DMS153 treated with DMSO at 0.1 percent for 48 hours (cell line): ENCODE measurements around the gene TADA2A.
A peak's percentile ranks its signal among the peaks of the same experiment; 100 is the strongest.

Experiments used
- DNase-seq: peaks from one replicate; lab custom pipeline; 2025; ENCODE audit not compliant: unreplicated experiment; lab: John Stamatoyannopoulos, UW

TADA2A gene, protein sequence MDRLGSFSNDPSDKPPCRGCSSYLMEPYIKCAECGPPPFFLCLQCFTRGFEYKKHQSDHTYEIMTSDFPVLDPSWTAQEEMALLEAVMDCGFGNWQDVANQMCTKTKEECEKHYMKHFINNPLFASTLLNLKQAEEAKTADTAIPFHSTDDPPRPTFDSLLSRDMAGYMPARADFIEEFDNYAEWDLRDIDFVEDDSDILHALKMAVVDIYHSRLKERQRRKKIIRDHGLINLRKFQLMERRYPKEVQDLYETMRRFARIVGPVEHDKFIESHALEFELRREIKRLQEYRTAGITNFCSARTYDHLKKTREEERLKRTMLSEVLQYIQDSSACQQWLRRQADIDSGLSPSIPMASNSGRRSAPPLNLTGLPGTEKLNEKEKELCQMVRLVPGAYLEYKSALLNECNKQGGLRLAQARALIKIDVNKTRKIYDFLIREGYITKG

DNA sequence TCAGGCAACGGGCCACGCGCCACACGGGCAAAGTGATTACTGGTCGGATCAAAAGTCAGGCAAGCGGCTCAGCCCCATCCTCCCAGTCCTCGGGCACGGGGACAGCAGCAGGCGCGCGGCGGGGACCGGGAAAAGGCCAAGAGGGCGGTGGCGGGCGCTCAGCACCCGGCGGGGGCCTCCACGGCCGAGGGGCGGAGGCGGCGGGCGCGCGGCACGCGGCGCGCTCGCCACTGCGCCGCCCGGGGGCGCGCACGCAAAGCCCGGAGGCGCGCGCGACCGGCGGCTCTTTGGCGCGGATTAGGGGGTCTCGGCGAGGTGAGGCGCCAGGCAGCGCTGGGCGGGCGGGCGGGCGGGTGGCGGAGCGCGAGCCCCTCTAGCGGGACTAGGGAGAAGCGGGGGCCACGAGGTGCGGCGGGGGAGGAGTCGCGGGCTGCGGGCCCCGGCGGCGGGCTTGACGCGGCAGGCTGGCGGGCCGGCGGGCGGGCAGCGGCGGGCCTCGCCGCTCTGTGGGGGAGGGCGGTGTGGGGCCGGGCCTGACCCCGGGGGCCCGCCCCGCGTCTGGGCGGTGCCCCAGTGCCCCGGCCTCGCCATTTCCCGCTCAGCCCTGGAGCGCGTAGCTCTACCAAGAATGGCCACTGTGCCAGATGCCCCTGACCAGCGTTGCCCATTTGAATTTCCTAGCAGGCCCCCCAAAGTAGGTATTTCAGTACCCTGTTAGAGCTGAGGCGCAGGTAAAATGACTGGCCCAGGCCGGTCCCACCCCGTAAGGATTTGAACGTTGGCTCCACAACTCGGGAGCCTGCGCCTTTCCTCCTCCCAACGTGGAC is at the start of gene TADA2A, which contains the start of gene ACACA:
TADA2A (plus strand) TSS at position 252 of the 827 bp plus-strand sequence. CDS start 4,480 bp downstream, outside the sequence.
ACACA (minus strand) TSS at position 202 of the 827 bp plus-strand sequence. CDS start 537 bp downstream, outside the sequence.
- DNase-seq: peak; percentile 68

DNA sequence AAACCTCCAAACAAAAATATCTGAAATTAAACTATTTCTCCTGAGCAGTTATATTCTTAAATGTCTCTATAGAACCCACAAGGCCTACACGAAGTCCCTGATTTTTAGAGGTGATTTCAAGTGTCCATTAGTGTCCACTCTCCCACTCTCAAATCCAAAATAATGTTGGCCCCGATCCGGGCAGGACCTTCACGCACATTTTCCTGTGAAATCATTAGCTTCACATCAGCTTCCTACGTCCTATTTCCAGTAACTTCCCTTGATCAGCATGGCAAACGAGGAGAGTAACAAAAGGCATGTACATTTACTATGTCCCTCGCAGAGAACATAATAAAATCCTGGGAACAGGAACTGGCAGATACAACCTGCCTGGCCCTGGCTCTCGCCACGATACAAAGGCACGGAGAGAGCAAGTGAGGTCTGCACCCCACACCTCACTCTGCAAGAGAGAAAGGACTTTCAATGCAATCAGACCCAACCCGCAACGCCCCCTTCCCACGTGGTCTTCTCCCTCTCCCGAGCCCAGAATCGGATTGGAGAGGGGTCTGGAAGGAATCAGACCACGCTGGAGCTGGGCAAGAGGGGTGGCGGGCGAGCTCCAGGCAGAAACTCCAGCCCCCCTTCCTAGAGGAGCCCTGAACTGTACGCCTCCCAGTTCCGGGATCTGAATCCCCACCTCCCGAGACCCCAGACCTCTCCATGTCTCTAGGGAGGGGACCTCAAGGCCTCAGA is 48.4 kb upstream of the TADA2A start:
- no peak for DNase-seq

- peak; percentile 83 for DNase-seq
Measured at GRCh38 chr17:37358830-37359681, 47.6 kb upstream of the TADA2A start.

- DNase-seq: no peak
Measured at GRCh38 chr17:37359682-37360188, 47.0 kb upstream of the TADA2A start.

GRCh38 chr17:37360632-37361031 is 46.1 kb upstream of the TADA2A start:
- DNase-seq: no peak

GRCh38 chr17:37361543-37361942 is 45.1 kb upstream of the TADA2A start:
- DNase-seq: no peak

DNA sequence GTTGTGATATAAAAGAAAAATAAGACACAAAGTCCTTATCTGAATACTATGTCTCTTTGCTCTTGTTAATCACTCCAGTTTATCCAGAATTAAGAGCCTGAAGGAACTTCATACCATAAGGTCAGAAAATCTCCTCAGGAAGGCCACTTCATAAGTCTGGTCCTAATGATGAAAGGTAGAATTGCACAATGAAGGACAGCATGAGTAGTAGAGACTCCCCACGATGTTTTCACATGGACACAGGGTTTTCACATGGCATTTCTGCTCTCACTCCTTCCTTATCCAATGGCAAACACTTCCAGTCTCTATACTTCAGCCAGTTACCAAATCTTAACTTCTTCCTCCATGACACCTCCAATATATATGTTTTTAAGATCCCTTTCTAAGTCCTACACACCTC is 41.1 kb upstream of the TADA2A start:
- DNase-seq: no peak

- no peak for DNase-seq
Measured at GRCh38 chr17:37368577-37368976, 38.1 kb upstream of the TADA2A start.

DNA sequence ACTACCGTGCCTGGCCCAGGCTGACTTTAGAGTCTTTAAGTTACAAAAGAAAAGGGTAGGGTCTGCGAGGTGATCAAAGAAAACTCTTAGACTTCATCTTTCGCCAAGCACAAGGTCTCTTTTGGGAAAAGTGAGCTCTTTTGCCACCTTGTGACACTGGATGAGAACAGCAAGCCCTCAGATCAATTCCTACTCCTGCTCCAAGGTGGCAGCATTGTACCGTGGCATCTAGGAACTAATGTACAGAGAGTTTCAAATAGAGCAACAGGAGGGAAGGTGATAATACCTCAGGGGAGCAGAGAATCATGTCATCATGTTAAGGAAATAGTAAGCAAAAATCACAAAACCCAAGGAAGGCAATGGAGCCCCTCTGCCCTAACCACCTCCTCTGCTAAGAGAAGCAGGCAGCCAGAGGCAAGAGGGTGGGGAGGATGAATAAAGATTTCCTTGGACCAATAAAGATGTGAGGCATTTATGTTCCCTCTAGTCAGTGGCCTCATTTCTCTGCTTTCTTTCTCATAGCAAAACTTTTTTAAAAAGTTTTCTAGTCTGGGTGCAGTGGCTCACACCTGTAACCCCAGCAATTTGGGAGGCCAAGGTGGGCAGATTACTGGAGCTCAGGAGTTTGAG is 33.0 kb upstream of the TADA2A start:
- peak; percentile 61 for DNase-seq

- no peak for DNase-seq
Measured at GRCh38 chr17:37375706-37376105, 31.0 kb upstream of the TADA2A start, which contains the start of gene C17orf78. TSS of gene C17orf78 (plus strand) at chr17:37375985. CDS start at chr17:37376093, 108 bp downstream.

DNA sequence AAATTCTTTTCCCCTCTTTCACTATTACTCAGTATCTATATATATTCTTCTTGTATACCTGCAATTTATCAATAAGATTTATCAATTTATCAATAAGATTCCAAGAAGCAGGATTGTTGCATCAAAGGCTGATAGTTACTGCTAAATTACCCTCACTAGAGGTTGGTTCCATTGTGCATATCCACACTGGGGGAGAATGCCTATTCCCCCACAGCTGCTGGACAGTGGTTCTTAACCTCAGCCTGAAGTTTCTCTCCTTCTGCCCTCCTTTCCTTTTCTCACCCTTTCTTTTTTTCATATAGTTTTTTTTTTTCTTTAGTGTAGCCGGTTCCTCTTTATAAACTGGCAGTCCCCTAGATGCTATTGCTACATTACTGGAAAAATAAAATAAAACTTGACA is 24.6 kb upstream of the TADA2A start:
- no peak for DNase-seq

DNA sequence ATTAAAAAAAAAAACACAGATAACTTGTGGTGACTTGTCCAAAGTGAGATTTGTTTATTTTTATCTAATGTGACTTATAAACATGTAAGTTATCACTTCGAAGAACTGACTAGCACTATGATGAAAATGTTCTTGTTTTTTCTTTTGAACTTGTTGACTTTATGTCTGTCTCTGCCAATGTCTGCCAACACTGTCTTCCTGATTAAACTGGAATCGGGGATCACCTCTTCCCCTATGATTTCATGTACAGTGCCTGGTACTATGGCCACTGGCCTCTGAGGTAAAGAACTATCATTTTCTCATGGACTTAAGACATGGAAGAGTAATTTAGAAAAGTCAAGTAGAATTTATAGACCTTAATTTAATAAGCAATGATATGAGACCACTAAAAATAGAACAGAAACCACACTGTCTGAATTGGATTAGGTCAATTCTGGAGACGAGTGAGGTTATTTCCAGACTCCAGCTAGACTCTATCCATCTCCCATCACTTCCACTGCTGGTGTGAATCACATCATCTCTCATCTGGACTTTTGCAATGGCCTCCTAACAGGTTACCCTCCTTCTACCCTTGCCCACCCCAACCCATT is 22.0 kb upstream of the TADA2A start:
- DNase-seq: no peak

- no peak for DNase-seq
Measured at GRCh38 chr17:37385474-37385990, 21.2 kb upstream of the TADA2A start.

DNA sequence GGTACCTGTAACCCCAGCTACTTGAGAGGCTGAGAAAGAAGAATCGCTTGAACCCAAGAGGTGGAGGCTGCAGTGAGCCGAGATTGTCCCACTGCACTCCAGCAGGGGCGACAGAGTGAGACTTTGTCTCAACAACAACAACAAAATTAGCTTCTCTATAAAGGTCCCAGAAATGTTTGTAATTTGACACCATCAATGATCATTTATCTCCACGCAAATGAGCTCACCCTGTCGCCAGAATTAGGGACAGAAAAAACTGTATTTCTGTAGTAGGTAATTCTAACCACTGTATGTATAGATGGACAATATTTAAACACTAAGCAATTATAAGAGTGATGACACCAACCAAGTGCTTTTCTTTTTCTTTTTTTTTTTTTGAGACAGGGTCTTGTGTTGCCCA is 20.2 kb upstream of the TADA2A start:
- DNase-seq: no peak

DNA sequence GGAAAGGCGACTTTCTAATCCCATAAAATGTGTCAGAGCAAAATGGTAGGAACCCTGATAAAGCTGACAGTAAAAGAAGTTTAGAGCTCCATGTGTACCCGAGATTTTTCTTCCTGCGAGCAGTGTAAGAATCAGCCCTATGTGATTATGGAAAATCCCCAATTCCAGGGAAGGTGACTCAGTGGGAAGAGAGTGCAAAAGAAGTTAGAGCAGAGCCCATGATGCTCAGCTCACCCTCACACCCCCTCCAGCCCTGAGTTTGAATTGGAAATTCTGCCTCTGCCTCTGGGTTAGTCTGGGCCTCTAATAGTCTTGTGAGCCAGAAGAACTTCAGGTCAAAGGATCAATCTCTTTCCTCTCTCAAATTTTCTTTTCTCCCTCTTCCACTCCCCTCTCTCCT is 18.4 kb upstream of the TADA2A start:
- no peak for DNase-seq

GRCh38 chr17:37389160-37389559 is 17.5 kb upstream of the TADA2A start:
- DNase-seq: no peak

DNA sequence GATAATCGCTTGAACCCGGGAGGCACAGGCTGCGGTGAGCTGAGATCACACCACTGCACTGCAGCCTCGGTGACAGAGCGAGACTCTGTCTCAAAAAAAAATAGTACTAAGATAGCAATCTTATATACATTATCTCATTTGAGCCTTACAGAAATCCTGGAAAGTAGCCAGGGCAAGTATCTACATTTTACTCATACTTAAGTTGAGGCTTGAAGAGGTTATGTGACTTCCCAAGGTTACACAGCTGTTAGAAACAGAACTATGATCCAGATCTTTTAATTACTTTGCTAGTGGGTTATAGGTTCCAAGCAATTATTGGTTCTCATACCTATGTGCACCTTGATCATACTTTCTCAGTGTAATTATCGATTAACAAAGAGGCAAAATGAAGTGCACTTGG is 15.5 kb upstream of the TADA2A start:
- no peak for DNase-seq

DNA sequence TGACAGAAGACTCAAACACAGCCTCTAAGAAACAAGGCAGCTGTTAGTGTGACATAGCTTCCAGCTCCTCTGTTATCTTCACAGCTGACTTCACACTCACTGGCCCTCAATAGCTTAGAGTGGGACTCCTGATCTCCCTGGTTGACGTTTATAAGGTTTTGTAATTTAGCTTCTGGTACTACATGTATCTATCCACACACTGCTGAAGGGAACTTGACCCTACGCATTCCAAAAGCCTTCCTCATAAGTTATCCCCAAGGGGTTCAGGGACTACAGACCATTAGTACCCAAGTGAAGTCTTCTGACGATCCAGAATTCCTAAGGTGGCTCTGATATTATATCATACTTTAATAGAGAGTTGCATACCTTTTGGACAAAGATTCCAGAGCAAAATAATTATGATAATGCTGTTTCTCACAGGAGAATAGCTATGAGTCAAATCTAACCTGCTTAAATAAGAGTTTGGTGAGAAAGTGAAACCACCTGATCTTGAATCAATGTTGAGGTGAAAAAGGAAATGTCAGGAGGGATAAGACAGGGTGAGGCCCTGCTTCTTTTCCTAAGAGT is 14.6 kb upstream of the TADA2A start:
- DNase-seq: no peak

DNA sequence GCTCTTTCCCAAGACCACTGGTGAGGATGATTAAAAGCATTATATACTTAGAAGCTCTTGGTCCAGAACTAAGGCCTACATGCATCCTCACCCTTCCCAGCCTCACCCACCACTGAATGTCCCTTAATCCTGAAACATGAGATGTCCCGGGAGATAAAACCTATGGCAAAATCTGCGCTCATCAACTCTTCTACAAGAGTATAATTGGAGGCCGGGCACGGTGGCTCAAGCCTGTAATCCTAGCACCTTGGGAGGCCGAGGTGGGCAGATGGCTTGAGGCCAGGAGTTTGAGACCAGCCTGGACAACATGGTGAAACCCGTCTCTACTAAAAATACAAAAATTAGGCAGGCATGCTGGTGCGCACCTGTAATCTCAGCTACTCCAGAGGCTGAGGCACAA is 13.3 kb upstream of the TADA2A start:
- no peak for DNase-seq
